ENCODE data around the gene FRMD4A. TPM values are rescaled to one million over a fixed set of nuclear protein-coding genes. Genes with fewer than 3 reads are reported as not detected.

FRMD4A gene
- total and polyA plus RNA-seq, 3 donors from 2014 or later: 15.0 to 20.8 (median 18.7) TPM

GRCh38 chr10:13859979-13860654 lies 470.6 kb downstream of the FRMD4A start:
- intact Hi-C loops (cut with DNase I; ENCODE audit: low total_unique reads): no loop called here
- Histone ChIP-seq H3K4me1 (no peaks in the 10 kb centered on the region), H3K36me3 (ENCODE audit: low read depth, missing control alignments) (no peaks in the 10 kb centered on the region), H3K4me3 (no peak overlapping the region), H3K27ac (no peak overlapping the region), H3K9me3 (no peaks in the 10 kb centered on the region), H3K27me3 (no peaks in the 10 kb centered on the region)
- 78 to 80% methylated on average over 8 of the region's 8 CpGs for WGBS, 2 donors
- DNase-seq: no peak
- no peak for TF ChIP-seq CTCF (IDR thresholded peaks at IDR 0.05)
- no peak for TF ChIP-seq POLR2A (IDR thresholded peaks at IDR 0.05)

- intact Hi-C loops (cut with DNase I; ENCODE audit: low total_unique reads): no loop called here
- Histone ChIP-seq H3K27ac (no peak overlapping the region), H3K36me3 (ENCODE audit: low read depth, missing control alignments) (no peaks in the 10 kb centered on the region), H3K4me1 (no peaks in the 10 kb centered on the region), H3K9me3 (no peaks in the 10 kb centered on the region), H3K4me3 (no peak overlapping the region), H3K27me3 (no peaks in the 10 kb centered on the region)
- TF ChIP-seq POLR2A (IDR thresholded peaks at IDR 0.05): no peak
- DNase-seq: peak; percentile 10
- 88 to 97% methylated on average over 11 of the region's 11 CpGs for WGBS, 2 donors
Observed at GRCh38 chr10:13858709-13859108, 472.0 kb downstream of the FRMD4A start.

GRCh38 chr10:13857451-13857850 lies 473.3 kb downstream of the FRMD4A start:
- intact Hi-C loops (cut with DNase I; ENCODE audit: low total_unique reads): no loop called here
- H3K9me3 ChIP-seq: no peaks in the 10 kb centered on the region
- DNase-seq: peak; percentile 14
- 90 to 92% methylated on average over 4 of the region's 4 CpGs for WGBS, 2 donors
- no peaks in the 10 kb centered on the region for H3K4me1 ChIP-seq
- TF ChIP-seq POLR2A (IDR thresholded peaks at IDR 0.05): no peak
- TF ChIP-seq CTCF (IDR thresholded peaks at IDR 0.05): no peak
- H3K27ac ChIP-seq: peak overlapping the region in 1 of 2 donors; percentile 45
- H3K36me3 ChIP-seq (ENCODE audit: low read depth, missing control alignments): no peaks in the 10 kb centered on the region
- H3K27me3 ChIP-seq: no peaks in the 10 kb centered on the region
- H3K4me3 ChIP-seq: no peak overlapping the region

- no peaks in the 10 kb centered on the region for H3K4me1 ChIP-seq
- 66 to 77% methylated on average over 6 of the region's 6 CpGs for WGBS, 2 donors
- intact Hi-C loops (cut with DNase I; ENCODE audit: low total_unique reads): no loop called here
- no peak overlapping the region for H3K27ac ChIP-seq
- H3K4me3 ChIP-seq: no peak overlapping the region
- H3K27me3 ChIP-seq: no peaks in the 10 kb centered on the region
- TF ChIP-seq CTCF (IDR thresholded peaks at IDR 0.05): no peak
- no peak for TF ChIP-seq POLR2A (IDR thresholded peaks at IDR 0.05)
- H3K9me3 ChIP-seq: no peaks in the 10 kb centered on the region
- no peaks in the 10 kb centered on the region for H3K36me3 ChIP-seq (ENCODE audit: low read depth, missing control alignments)
- DNase-seq: no peak
Observed at GRCh38 chr10:13853854-13854253, 476.9 kb downstream of the FRMD4A start.

GRCh38 chr10:13852872-13853271 lies 477.9 kb downstream of the FRMD4A start:
- Histone ChIP-seq H3K4me1 (no peaks in the 10 kb centered on the region), H3K36me3 (ENCODE audit: low read depth, missing control alignments) (no peaks in the 10 kb centered on the region), H3K27me3 (no peaks in the 10 kb centered on the region), H3K27ac (no peak overlapping the region), H3K9me3 (no peaks in the 10 kb centered on the region), H3K4me3 (no peak overlapping the region)
- DNase-seq: no peak
- TF ChIP-seq POLR2A (IDR thresholded peaks at IDR 0.05) (no peak), CTCF (IDR thresholded peaks at IDR 0.05) (no peak)
- intact Hi-C loops (cut with DNase I; ENCODE audit: low total_unique reads): no loop called here
- WGBS, 2 donors: 85 to 86% methylated on average over 5 of the region's 5 CpGs

Data from testis (tissue), 3 donors.